Measurements from ENCODE around the gene TSC1.

TSC1 gene

GRCh38 chr9:132846918-132847515 lies 97.4 kb downstream of the TSC1 start (continued):
- TF ChIP-seq, protein P1, sequence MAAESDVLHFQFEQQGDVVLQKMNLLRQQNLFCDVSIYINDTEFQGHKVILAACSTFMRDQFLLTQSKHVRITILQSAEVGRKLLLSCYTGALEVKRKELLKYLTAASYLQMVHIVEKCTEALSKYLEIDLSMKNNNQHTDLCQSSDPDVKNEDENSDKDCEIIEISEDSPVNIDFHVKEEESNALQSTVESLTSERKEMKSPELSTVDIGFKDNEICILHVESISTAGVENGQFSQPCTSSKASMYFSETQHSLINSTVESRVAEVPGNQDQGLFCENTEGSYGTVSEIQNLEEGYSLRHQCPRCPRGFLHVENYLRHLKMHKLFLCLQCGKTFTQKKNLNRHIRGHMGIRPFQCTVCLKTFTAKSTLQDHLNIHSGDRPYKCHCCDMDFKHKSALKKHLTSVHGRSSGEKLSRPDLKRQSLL (tag by site-specific recombination; IDR thresholded peaks at IDR 0.05) = no peak
- no peak for TF ChIP-seq KLF7 (tag by site-specific recombination; IDR thresholded peaks at IDR 0.05; ENCODE audit: borderline replicate concordance)
- TF ChIP-seq ZNF639 (tag by site-specific recombination; IDR thresholded peaks at IDR 0.05) = no peak

- Histone ChIP-seq H3K27ac (ENCODE audit: extremely low read depth, low read depth, low read length) (no peak overlapping the region), H3K9me3 (ENCODE audit: control insufficient read depth, insufficient read depth, low read depth, low read length) (no peaks in the 10 kb centered on the region), H3K36me3 (ENCODE audit: control insufficient read depth in 2 of 2, insufficient read depth in 1 of 2, low read length in 2 of 2) (no peaks in the 10 kb centered on the region), H3K4me1 (ENCODE audit: control insufficient read depth, insufficient read depth, low read length) (no peaks in the 10 kb centered on the region), H3K4me3 (ENCODE audit: low read depth, low read length) (no peak overlapping the region)
- ChIA-PET POLR2A (no interaction called here), CTCF (interaction anchor here (0.6 kb wide), 1 partner anchor 587 kb away, joined by 5 read pairs; no protein-coding TSS in a partner anchor)
- TF ChIP-seq ZBTB17 (tag by site-specific recombination; IDR thresholded peaks at IDR 0.05) = no peak
- no peak for TF ChIP-seq ZNF341 (tag by site-specific recombination; IDR thresholded peaks at IDR 0.05; ENCODE audit: low read depth)
- no peak for TF ChIP-seq ZBTB48 (tag by site-specific recombination; IDR thresholded peaks at IDR 0.05)
- no peak for TF ChIP-seq ZNF76 (tag by site-specific recombination; IDR thresholded peaks at IDR 0.05; ENCODE audit: borderline replicate concordance, low read depth)
- TF ChIP-seq ZNF701 (tag by site-specific recombination; IDR thresholded peaks at IDR 0.05) = no peak
- no peak for TF ChIP-seq ZSCAN16 (tag by site-specific recombination; IDR thresholded peaks at IDR 0.05)
- no peak for TF ChIP-seq ZNF121 (tag by site-specific recombination; IDR thresholded peaks at IDR 0.05)
- TF ChIP-seq ZNF132 (tag by site-specific recombination; IDR thresholded peaks at IDR 0.05; ENCODE audit: borderline replicate concordance) = no peak
- TF ChIP-seq ZNF785 (tag by site-specific recombination; IDR thresholded peaks at IDR 0.05) = no peak
- no peak for TF ChIP-seq ZNF155 (tag by site-specific recombination; IDR thresholded peaks at IDR 0.05)
- no peak for TF ChIP-seq ZBTB8A (tag by site-specific recombination; IDR thresholded peaks at IDR 0.05)
- TF ChIP-seq ZNF843 (tag by site-specific recombination; IDR thresholded peaks at IDR 0.05) = no peak
- TF ChIP-seq IKZF3 (tag by site-specific recombination; IDR thresholded peaks at IDR 0.05) = no peak
- no peak for TF ChIP-seq EGR2 (tag by site-specific recombination; IDR thresholded peaks at IDR 0.05; ENCODE audit: low read depth)
- TF ChIP-seq ZNF175 (tag by site-specific recombination; IDR thresholded peaks at IDR 0.05) = no peak
- no peak for TF ChIP-seq ZSCAN18 (tag by site-specific recombination; IDR thresholded peaks at IDR 0.05)
- no peak for TF ChIP-seq ZNF48 (tag by site-specific recombination; IDR thresholded peaks at IDR 0.05)
- TF ChIP-seq RBAK (tag by site-specific recombination; IDR thresholded peaks at IDR 0.05) = no peak
Observed at GRCh38 chr9:132846109-132846917, 98.1 kb downstream of the TSC1 start.
